SK-N-MC (cell line): ENCODE data around the gene RAB29.

Experiments used
- EZH2 ChIP-seq: fragments of 200-600 bp; sonication (generic); IDR thresholded peaks from one replicate; pipeline ENCODE4 v1.6.1; 2017; ENCODE audit warnings: antibody characterized with exemption
- FOXP2 ChIP-seq: optimal IDR thresholded peaks from 2 replicates; pipeline ENCODE3; 2011; ENCODE audit warnings: mild to moderate bottlenecking, moderate library complexity; ENCODE audit not compliant: insufficient read depth; ENCODE audit errors: extremely low read length, control extremely low read depth
- POLR2AphosphoS5 ChIP-seq: IDR thresholded peaks from 2 replicates; pipeline ENCODE4 v1.6.1; 2012; ENCODE audit warnings: mild to moderate bottlenecking, low read depth, low read length, borderline replicate concordance

- TF ChIP-seq POLR2AphosphoS5 = no peak
- TF ChIP-seq EZH2 = no peak
- TF ChIP-seq FOXP2 = no peak
These were observed 876 bp downstream of the RAB29 start for GRCh38 chr1:205774198-205775014.
